Measurements from ENCODE around the gene PRKAG2.

DNA sequence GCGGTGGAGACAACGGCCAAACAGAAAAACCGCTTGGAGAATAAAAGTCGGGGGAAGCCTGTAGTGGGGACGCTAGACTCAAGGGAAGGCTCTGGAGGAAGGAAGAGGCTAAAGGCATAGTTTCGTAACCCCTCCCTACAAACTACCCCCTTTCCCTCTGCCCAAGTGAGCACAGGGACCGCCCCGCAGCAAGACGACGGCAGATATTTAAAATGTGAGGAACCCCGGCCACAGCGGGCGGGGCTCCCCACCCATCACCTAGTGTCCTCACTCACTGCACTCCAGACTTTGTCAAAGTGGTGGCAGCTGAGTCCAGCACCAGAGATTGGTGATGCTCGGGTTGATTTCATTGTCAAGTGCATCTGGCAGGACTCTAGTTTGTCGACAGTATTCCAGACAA lies 69.1 kb downstream of the PRKAG2 start:
- TF ChIP-seq POLR2A (IDR thresholded peaks at IDR 0.05) = no peak
- TF ChIP-seq CTCF (IDR thresholded peaks at IDR 0.05) = no peak

All from lower leg skin (tissue), 3 donors.